Measurements from ENCODE around the gene MPO.

MPO gene

GRCh38 chr17:58277802-58278595, 2.7 kb downstream of the MPO start:
- Histone ChIP-seq H3K36me3 (ENCODE audit: control insufficient read depth, low read length) (no peaks in the 10 kb centered on the region), H3K4me2 (ENCODE audit: low read length) (no peak overlapping the region), H3K27ac (ENCODE audit: low read depth, low read length) (no peak overlapping the region), H4K20me1 (ENCODE audit: control insufficient read depth, insufficient read depth, low read depth, low read length) (no peaks in the 10 kb centered on the region), H3K4me3 (ENCODE audit: low read length) (no peak overlapping the region), H3K27me3 (ENCODE audit: control insufficient read depth, low read length) (peaks cover 31% of the 10 kb centered on the region), H3K4me1 (ENCODE audit: control insufficient read depth, low read length) (no peaks in the 10 kb centered on the region), H3K79me2 (ENCODE audit: control insufficient read depth, low read length) (no peaks in the 10 kb centered on the region), H3K9me2 (replicated peaks; ENCODE audit: control insufficient read depth, low read length) (no peaks in the 10 kb centered on the region), H3F3A (ENCODE audit: control insufficient read depth, insufficient read depth) (no peaks in the 10 kb centered on the region), H3K9me3 (ENCODE audit: control insufficient read depth, insufficient read depth, low read length) (no peaks in the 10 kb centered on the region)
- no peak for TF ChIP-seq CTCF (IDR thresholded peaks at IDR 0.05; ENCODE audit: low read depth, low read length, poor library complexity, severe bottlenecking)
- TF ChIP-seq EZH2phosphoT487 (IDR thresholded peaks at IDR 0.05; ENCODE audit: borderline replicate concordance, low read length), result no peak

- no peak overlapping the region for H3K4me2 ChIP-seq (ENCODE audit: low read length)
- no peak overlapping the region for H3K27ac ChIP-seq (ENCODE audit: low read depth, low read length)
Measured at GRCh38 chr17:58277107-58277801, 3.5 kb downstream of the MPO start.

GRCh38 chr17:58276423-58276822, 4.3 kb downstream of the MPO start:
- no peaks in the 10 kb centered on the region for H3K9me3 ChIP-seq (ENCODE audit: control insufficient read depth, insufficient read depth, low read length)
- peaks cover 31% of the 10 kb centered on the region for H3K27me3 ChIP-seq (ENCODE audit: control insufficient read depth, low read length)
- H3K4me2 ChIP-seq (ENCODE audit: low read length), result no peak overlapping the region
- H4K20me1 ChIP-seq (ENCODE audit: control insufficient read depth, insufficient read depth, low read depth, low read length), result no peaks in the 10 kb centered on the region
- H3K4me1 ChIP-seq (ENCODE audit: control insufficient read depth, low read length), result no peaks in the 10 kb centered on the region
- no peak overlapping the region for H3K4me3 ChIP-seq (ENCODE audit: low read length)
- TF ChIP-seq CTCF (IDR thresholded peaks at IDR 0.05; ENCODE audit: low read depth, low read length, poor library complexity, severe bottlenecking), result no peak
- no peak for TF ChIP-seq EZH2phosphoT487 (IDR thresholded peaks at IDR 0.05; ENCODE audit: borderline replicate concordance, low read length)
- no peaks in the 10 kb centered on the region for H3K79me2 ChIP-seq (ENCODE audit: control insufficient read depth, low read length)
- no peaks in the 10 kb centered on the region for H3F3A ChIP-seq (ENCODE audit: control insufficient read depth, insufficient read depth)
- no peaks in the 10 kb centered on the region for H3K9me2 ChIP-seq (replicated peaks; ENCODE audit: control insufficient read depth, low read length)
- H3K36me3 ChIP-seq (ENCODE audit: control insufficient read depth, low read length), result no peaks in the 10 kb centered on the region
- H3K27ac ChIP-seq (ENCODE audit: low read depth, low read length), result no peak overlapping the region

More at GRCh38 chr17:58277107-58277801, 3.5 kb downstream of the MPO start:
- H3K9me3 ChIP-seq (ENCODE audit: control insufficient read depth, insufficient read depth, low read length), result no peaks in the 10 kb centered on the region
- H3K27me3 ChIP-seq (ENCODE audit: control insufficient read depth, low read length), result peaks cover 31% of the 10 kb centered on the region
- no peaks in the 10 kb centered on the region for H3F3A ChIP-seq (ENCODE audit: control insufficient read depth, insufficient read depth)
- no peaks in the 10 kb centered on the region for H3K9me2 ChIP-seq (replicated peaks; ENCODE audit: control insufficient read depth, low read length)
- TF ChIP-seq CTCF (IDR thresholded peaks at IDR 0.05; ENCODE audit: low read depth, low read length, poor library complexity, severe bottlenecking) (peak; percentile 54), EZH2phosphoT487 (IDR thresholded peaks at IDR 0.05; ENCODE audit: borderline replicate concordance, low read length) (no peak)
- H4K20me1 ChIP-seq (ENCODE audit: control insufficient read depth, insufficient read depth, low read depth, low read length), result no peaks in the 10 kb centered on the region
- H3K79me2 ChIP-seq (ENCODE audit: control insufficient read depth, low read length), result no peaks in the 10 kb centered on the region
- no peaks in the 10 kb centered on the region for H3K36me3 ChIP-seq (ENCODE audit: control insufficient read depth, low read length)
- no peaks in the 10 kb centered on the region for H3K4me1 ChIP-seq (ENCODE audit: control insufficient read depth, low read length)
- no peak overlapping the region for H3K4me3 ChIP-seq (ENCODE audit: low read length)
